Heart right ventricle (tissue), 16 donors: ENCODE data around the gene C1orf52. TPM values are rescaled to one million over a fixed set of nuclear protein-coding genes. Genes with fewer than 3 reads are reported as not detected.
"Not testable (repeated sequence)": the region's sequence is repeated elsewhere in the genome, so short reads cannot be mapped to it uniquely, and the experiment has no call there.

Experiments
- ATAC-seq, 8 donors: fragments of 200-7000 bp; cut with Tn5 transposase; one replicate each; pipeline ENCODE4 v1.9.1; 2020; ENCODE audit warnings: mild to moderate bottlenecking in 8 of 8, moderate library complexity in 8 of 8, moderate number of reproducible peaks in 1 of 8
- DNase-seq, 2 donors: peaks; one replicate each; pipeline ENCODE4 v3.0.0-alpha.2; 2020
- H3K27ac ChIP-seq, 10 donors: fragments of 200-600 bp; sonication (generic) in 2 of 10; one replicate each; pipeline versions ENCODE4 v1.5.0 to v1.8.0; 2020 to 2022; ENCODE audit warnings: mild to moderate bottlenecking in 3 of 10
- H3K27me3 ChIP-seq, 7 donors: fragments of 200-600 bp; one replicate each; pipeline ENCODE4 v1.8.0; 2021 to 2022; ENCODE audit warnings: mild to moderate bottlenecking in 2 of 7
- H3K36me3 ChIP-seq, 9 donors: fragments of 200-600 bp; sonication (generic) in 1 of 9; one replicate each; pipeline versions ENCODE4 v1.5.0 to v1.8.0; 2020 to 2022; ENCODE audit warnings: mild to moderate bottlenecking in 2 of 9
- H3K4me1 ChIP-seq, 9 donors: fragments of 200-600 bp; sonication (generic) in 1 of 9; one replicate each; pipeline versions ENCODE4 v1.5.0 to v1.8.0; 2020 to 2022; ENCODE audit warnings: mild to moderate bottlenecking in 4 of 9
- H3K4me3 ChIP-seq, 10 donors: fragments of 200-600 bp; sonication (generic) in 2 of 10; one replicate each; pipeline versions ENCODE4 v1.5.0 to v1.8.0; 2020 to 2022; ENCODE audit warnings: mild to moderate bottlenecking in 7 of 10, moderate library complexity in 2 of 10
- H3K9me3 ChIP-seq, 11 donors: fragments of 200-600 bp in 10 of 11; sonication (generic) in 2 of 11; one replicate each; pipeline versions ENCODE4 v1.5.0 to v1.8.0; 2013 to 2022; ENCODE audit warnings: mild to moderate bottlenecking in 2 of 11, control low read depth in 1 of 11, moderate library complexity in 1 of 11
- WGBS, 2 donors: extraction: QIAGEN DNeasy Blood & Tissue Kit; methylation state at CpG; one replicate each; pipeline ENCODE4 v1.1.7; 2013; ENCODE audit warnings: inconsistent platforms in 1 of 2; 5-methylcytosine and 5-hydroxymethylcytosine counted together
- intact Hi-C, 10 donors: fragments of 100-400 bp; cut with DNase I; formaldehyde crosslinking; loops; one replicate each; pipeline versions ENCODE4 v1.11.1 to v1.14.2; 2022
- polyA plus RNA-seq, 2 donors: library from polyadenylated mRNA; stranded (reverse); fragments of 200-250 nt; gene quantifications; one replicate each; pipeline ENCODE4 v1.2.3, GENCODE V29; 2013
- total RNA-seq, 10 donors: library from RNA; stranded (reverse); fragmentation: NEBNext Ultra II Directional in 3 of 10; extraction: Animal tissue kit (Norgen Biotek cat#: 25700) in 3 of 10; gene quantifications; one replicate each; pipeline versions ENCODE4 v1.2.1 to v1.2.4, GENCODE V29; 2021 to 2023
- TF ChIP-seq, protein P1 (sequence below), 9 donors: fragments of 200-600 bp; sonication (generic) in 2 of 9; IDR thresholded peaks; one replicate each; pipeline versions ENCODE4 v1.5.0 to v1.8.0; 2021 to 2022; ENCODE audit warnings: antibody characterized with exemption in 9 of 9, mild to moderate bottlenecking in 5 of 9, moderate library complexity in 1 of 9
- donor health status: Arrhythmogenic right ventricular cardiomyopathy.
- donor health status: ischemic (EF 13 %, LVEDD 7.1; RV severe dilation, severe dysfunction).
- donor health status: healthy with polysubstance abuse.
- donor health status: DM: no; HTN: yes; CAD: no.
- donor health status: DM: no; HTN: no; CAD: no.
- donor health status: ischemic (EF 25% LVEDD 6.9; RV normal size, moderate dysfunction).
- donor health status: ischemic (EF 25% LVEDD 5.7; RV mildly dilated, moderate dysfunction).
- donor health status: healthy.
- donor health status: DM: yes; HTN: yes; CAD: no.
- donor health status: Ischemic cardiomyopathy.
- donor health status: ischemic (EF 35%, LVEDD 5.7; RV mildly dilated, moderate dysfunction).
- donor health status: nonischemic (EF 11% LVEDD 7.7; RV severe dilation, severe dysfunction).
- donor health status: DM: yes; HTN: yes; CAD: no.
- donor health status: PGD.
- donor health status: ischemic (EF 29% LVEDD 5.4; RV normal size, mild dysfunction).
- donor health status: nonischemic (EF 23%, LVEDD 6.1; RV moderate dilation, normal function).

The C1orf52 gene
- total and polyA plus RNA-seq, 12 donors: 12.8 to 34.4 (median 15.7) TPM

DNA sequence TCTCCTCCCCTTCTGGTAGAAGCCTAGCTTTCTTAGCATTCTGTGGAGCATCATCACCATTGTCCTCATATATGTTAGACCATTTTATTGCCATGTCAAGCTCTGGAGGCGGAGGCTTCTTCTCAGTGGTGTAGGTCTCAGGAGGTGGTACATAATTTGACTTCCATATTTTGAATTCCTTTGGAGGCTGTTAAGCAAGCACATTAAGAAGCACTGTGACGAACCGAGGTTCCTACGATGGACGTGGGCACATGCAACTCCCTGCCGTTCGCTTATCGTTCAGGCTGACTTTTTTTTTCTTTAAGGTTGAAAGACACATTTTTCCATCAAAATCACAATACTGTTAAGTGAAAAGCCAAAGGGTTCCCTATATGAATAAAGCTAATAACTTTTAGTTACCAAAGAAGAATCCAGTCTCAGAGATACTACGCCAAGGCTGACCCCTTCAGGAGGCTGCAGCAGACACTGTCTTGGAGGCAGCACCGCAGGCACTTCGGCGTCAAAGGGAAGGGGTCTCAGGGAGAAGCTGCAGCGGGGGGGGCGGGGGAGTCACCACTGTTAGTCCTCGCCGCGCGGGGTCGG lies 835 bp downstream of the C1orf52 start:
- H3K4me3 ChIP-seq: peak overlapping the region; percentile 76 to 98 (median 90)
- WGBS, 2 donors: 3 to 6% methylated on average over 19 of the region's 19 CpGs
- TF ChIP-seq, protein P1, sequence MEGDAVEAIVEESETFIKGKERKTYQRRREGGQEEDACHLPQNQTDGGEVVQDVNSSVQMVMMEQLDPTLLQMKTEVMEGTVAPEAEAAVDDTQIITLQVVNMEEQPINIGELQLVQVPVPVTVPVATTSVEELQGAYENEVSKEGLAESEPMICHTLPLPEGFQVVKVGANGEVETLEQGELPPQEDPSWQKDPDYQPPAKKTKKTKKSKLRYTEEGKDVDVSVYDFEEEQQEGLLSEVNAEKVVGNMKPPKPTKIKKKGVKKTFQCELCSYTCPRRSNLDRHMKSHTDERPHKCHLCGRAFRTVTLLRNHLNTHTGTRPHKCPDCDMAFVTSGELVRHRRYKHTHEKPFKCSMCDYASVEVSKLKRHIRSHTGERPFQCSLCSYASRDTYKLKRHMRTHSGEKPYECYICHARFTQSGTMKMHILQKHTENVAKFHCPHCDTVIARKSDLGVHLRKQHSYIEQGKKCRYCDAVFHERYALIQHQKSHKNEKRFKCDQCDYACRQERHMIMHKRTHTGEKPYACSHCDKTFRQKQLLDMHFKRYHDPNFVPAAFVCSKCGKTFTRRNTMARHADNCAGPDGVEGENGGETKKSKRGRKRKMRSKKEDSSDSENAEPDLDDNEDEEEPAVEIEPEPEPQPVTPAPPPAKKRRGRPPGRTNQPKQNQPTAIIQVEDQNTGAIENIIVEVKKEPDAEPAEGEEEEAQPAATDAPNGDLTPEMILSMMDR (IDR thresholded peaks at IDR 0.05): no peak
- H3K27ac ChIP-seq: peak overlapping the region in 7 of 10 donors; percentile 82 to 95 (median 92)
- H3K4me1 ChIP-seq: peaks cover 6 to 54% (median 38%) of the 10 kb centered on the region in 9 donors
- H3K27me3 ChIP-seq: no peaks in the 10 kb centered on the region
- intact Hi-C loops: loop anchor here in 8 of 10 donors (2.0 to 10.0 kb wide), 6 partner anchors 18 to 316 kb away; partner anchors contain the start of gene BCL10 (in 1 of the 8)
- H3K36me3 ChIP-seq: peaks cover 0 to 62% (median 21%) of the 10 kb centered on the region in 9 donors
- no peaks in the 10 kb centered on the region for H3K9me3 ChIP-seq
- ATAC-seq (peak in 4 of 8 donors; percentile 8 to 43 (median 11)), DNase-seq (no peak)

DNA sequence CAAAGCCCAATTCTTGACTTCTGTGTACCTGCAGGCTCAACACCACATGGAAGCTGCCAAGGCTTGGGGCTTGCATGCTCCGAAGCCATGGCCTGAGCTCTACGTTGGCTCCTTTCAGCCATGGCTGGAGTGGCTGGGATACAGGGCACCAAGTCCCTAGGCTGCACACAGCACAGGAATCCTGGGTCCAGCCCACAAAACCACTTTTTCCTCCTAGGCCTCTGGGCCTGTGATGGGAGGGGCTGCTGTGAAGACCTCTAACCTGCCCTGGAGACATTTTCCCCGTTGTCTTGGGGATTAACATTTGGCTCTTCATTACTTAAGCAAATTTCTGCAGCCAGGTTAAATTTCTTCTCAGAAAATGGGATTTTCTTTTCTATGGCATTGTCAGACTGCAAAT lies 10.4 kb downstream of the C1orf52 start:
- H3K27me3 ChIP-seq, DNase-seq, H3K4me3 ChIP-seq, ATAC-seq, H3K27ac ChIP-seq, H3K9me3 ChIP-seq: not testable (repeated sequence)
- WGBS, 2 donors: 77 to 96% methylated on average over 3 of the region's 3 CpGs
- Histone ChIP-seq H3K36me3 (peaks cover 0 to 39% (median 4%) of the 10 kb centered on the region in 9 donors), H3K4me1 (peaks cover 0 to 23% (median 8%) of the 10 kb centered on the region in 9 donors)
- intact Hi-C loops: loop anchor here in 1 of 10 donors (10.0 kb wide), 1 partner anchor 144 kb away; no protein-coding TSS in a partner anchor

- intact Hi-C loops: loop anchor here in 1 of 10 donors (10.0 kb wide), 1 partner anchor 141 kb away; no protein-coding TSS in a partner anchor
- Histone ChIP-seq H3K9me3 (no peaks in the 10 kb centered on the region), H3K27ac (no peak overlapping the region), H3K36me3 (peaks cover 0 to 9% (median 0%) of the 10 kb centered on the region in 9 donors), H3K27me3 (no peaks in the 10 kb centered on the region), H3K4me3 (no peak overlapping the region), H3K4me1 (peaks cover 0 to 20% (median 9%) of the 10 kb centered on the region in 9 donors)
- ATAC-seq (no peak), DNase-seq (no peak)
- TF ChIP-seq, protein P1 (IDR thresholded peaks at IDR 0.05): no peak
- WGBS, 2 donors: 76 to 78% methylated on average over 1 of the region's 1 CpG
These were observed 13.6 kb downstream of the C1orf52 start for GRCh38 chr1:85245891-85246290.

- TF ChIP-seq, protein P1 (IDR thresholded peaks at IDR 0.05): no peak
These were observed 14.0 kb downstream of the C1orf52 start for GRCh38 chr1:85245456-85245855.

More at GRCh38 chr1:85245456-85245855, 14.0 kb downstream of the C1orf52 start:
- peaks cover 0 to 6% (median 0%) of the 10 kb centered on the region in 9 donors for H3K36me3 ChIP-seq
- no peaks in the 10 kb centered on the region for H3K27me3 ChIP-seq
- no peak overlapping the region for H3K4me3 ChIP-seq
- ATAC-seq (no peak), DNase-seq (no peak)
- no peak overlapping the region for H3K27ac ChIP-seq
- peaks cover 0 to 20% (median 9%) of the 10 kb centered on the region in 9 donors for H3K4me1 ChIP-seq
- 76 to 87% methylated on average over 1 of the region's 1 CpG for WGBS, 2 donors
- no peaks in the 10 kb centered on the region for H3K9me3 ChIP-seq
- intact Hi-C loops: loop anchor here in 1 of 10 donors (10.0 kb wide), 1 partner anchor 141 kb away; no protein-coding TSS in a partner anchor
